Effector memory CD4-positive, alpha-beta T cell (primary cell): ENCODE results near the gene SMYD2.
"Not testable (repeated sequence)": the region's sequence is repeated elsewhere in the genome, so short reads cannot be mapped to it uniquely, and the experiment has no call there.

Experiments used
- DNase-seq, 3 donors: peaks; one replicate each; pipeline ENCODE4 v3.0.0-alpha.2; 2020
- H3K27ac ChIP-seq: 2 replicates; pipeline ENCODE4 v1.7.0; 2013; ENCODE audit warnings: mild to moderate bottlenecking, low read length, moderate library complexity; ENCODE audit not compliant: insufficient read depth, poor library complexity, severe bottlenecking
- H3K27me3 ChIP-seq: replicated peaks from 2 replicates; pipeline ENCODE4 v1.7.0; 2013; ENCODE audit warnings: mild to moderate bottlenecking, low read length; ENCODE audit not compliant: insufficient read depth, control insufficient read depth, poor library complexity, severe bottlenecking
- H3K36me3 ChIP-seq: 2 replicates; pipeline ENCODE4 v1.7.0; 2013; ENCODE audit warnings: mild to moderate bottlenecking, low read length, moderate library complexity; ENCODE audit not compliant: control insufficient read depth, insufficient read depth
- H3K4me1 ChIP-seq: 2 replicates; pipeline ENCODE4 v1.7.0; 2013; ENCODE audit warnings: low read length, mild to moderate bottlenecking; ENCODE audit not compliant: control insufficient read depth, insufficient read depth, poor library complexity, severe bottlenecking
- H3K4me3 ChIP-seq: 2 replicates; pipeline ENCODE4 v1.7.0; 2013; ENCODE audit warnings: low read length, low read depth, mild to moderate bottlenecking; ENCODE audit not compliant: insufficient read depth, poor library complexity, severe bottlenecking
- H3K9me3 ChIP-seq: 2 replicates; pipeline ENCODE4 v1.7.0; 2013; ENCODE audit warnings: mild to moderate bottlenecking, low read length, moderate library complexity; ENCODE audit not compliant: control insufficient read depth

The SMYD2 gene

DNA sequence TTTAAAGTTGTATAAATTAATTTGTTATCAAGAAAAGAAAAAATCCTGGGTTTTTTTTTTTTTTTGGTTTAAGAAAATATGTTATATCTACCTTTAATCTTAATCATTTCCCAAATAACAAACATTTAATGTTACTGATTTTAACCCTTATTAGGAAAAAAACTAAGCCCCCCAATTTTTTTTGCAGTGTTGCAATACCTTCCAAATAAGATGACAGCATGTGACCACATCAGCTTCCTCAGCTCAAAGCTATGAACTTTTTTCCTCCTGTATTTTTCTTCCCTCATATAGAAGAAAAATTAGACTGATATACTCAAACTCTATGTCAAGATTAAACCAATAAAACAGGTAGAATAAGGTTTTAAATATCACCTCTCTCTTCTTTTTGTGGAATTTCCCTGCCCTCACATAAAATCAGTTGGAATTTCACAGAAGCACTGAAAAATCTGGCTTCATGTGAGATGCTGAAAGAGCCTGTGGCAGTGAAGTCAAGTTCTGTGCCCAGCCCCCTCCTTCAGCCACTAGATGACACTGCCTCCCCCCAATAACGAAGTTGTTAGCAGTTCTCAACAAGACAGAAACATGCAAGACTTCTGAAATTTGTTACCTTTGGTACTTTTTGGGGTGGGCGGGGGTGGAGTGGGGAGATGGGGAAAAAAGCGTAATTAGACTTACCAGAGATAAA is 9.6 kb upstream of the SMYD2 start:
- no peaks in the 10 kb centered on the region for H3K27me3 ChIP-seq
- DNase-seq = no peak

DNA sequence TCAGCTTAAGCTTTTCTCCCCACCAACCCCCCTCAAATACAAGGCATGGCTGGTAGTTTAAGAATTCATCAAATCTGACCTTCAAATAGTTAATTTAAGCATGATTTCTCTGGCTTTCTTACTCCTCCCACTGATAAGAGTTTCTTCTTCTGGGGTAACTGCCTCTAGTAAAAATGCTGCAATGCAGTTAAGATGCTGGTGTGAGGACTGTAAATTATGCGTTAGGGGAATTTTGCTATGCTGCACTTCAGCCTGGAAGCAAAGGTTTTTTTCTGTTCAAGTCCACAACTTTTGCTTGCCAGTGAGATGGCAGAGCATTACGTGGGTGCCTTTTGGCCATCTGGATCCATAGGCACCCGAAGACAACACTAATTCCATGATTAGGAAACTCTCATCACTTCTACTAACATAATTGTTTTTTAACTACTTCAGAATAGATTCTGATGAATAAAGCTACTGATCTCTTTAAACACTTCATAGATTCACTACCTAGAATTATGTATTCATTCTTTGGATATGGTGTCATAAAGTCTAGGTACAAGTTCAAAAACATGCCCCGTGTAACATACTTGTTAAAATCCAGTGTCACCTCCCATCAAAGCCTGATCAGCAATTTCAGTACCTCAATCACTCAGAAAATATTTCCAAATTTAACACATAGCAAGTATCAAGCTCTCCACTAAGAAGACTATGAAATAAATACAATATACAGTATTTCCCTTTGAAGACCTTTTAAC is 8.8 kb upstream of the SMYD2 start:
- Histone ChIP-seq H3K9me3 (no peaks in the 10 kb centered on the region), H3K36me3 (no peaks in the 10 kb centered on the region), H3K4me1 (no peaks in the 10 kb centered on the region), H3K4me3 (no peak overlapping the region), H3K27me3 (no peaks in the 10 kb centered on the region), H3K27ac (no peak overlapping the region)
- no peak for DNase-seq

More for the DNA sequence above, 9.6 kb upstream of the SMYD2 start:
- Histone ChIP-seq H3K27ac (no peak overlapping the region), H3K9me3 (no peaks in the 10 kb centered on the region), H3K36me3 (no peaks in the 10 kb centered on the region), H3K4me3 (no peak overlapping the region), H3K4me1 (no peaks in the 10 kb centered on the region)

DNA sequence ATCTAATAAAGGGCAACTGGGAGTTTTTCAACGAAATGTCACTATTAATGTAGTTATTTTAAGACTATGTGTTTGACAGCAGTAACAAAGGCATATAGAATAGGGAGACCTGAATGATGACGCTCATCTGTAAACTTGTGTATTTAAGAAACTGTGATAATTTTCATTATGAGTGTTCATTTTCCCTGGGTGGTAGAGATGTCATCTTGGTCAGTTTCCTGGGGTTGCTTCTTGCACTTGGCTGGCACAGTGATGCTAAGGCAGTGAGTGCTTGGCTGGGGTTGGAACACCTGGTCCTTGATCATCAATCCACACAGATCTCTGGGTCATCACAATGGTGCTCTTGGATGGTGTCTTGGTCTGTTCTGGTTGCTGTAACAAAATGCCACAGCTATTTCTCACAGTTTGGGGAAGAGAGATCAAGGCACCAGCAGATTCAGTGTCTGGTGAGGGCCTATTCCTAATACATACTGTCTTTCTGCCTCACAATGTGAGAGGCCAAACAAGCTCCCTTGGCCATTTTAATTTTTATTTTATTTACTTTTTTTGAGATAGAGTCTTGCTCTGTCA is 7.9 kb upstream of the SMYD2 start:
- no peaks in the 10 kb centered on the region for H3K9me3 ChIP-seq
- H3K27me3 ChIP-seq = no peaks in the 10 kb centered on the region

DNA sequence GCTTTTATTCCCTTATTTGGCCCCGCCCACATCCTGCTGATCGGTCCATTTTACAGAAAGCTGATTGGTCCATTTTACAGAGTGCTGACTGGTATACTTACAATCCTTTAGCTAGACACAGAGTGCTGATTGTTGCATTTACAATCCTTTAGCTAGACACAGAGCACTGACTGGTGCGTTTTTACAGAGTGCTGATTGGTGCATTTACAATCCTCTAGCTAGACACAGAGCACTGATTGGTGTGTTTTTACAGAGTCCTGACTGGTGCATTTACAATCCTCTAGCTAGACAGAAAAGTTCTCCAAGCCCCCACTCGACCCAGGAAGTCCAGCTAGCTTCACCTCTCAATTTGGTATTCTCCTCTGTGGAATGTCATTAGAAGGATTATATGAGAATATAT is 5.3 kb upstream of the SMYD2 start:
- H3K27me3 ChIP-seq, H3K4me1 ChIP-seq, H3K4me3 ChIP-seq, H3K27ac ChIP-seq, H3K36me3 ChIP-seq, H3K9me3 ChIP-seq, DNase-seq: not testable (repeated sequence)

More for the DNA sequence above, 7.9 kb upstream of the SMYD2 start:
- Histone ChIP-seq H3K27ac (no peak overlapping the region), H3K36me3 (no peaks in the 10 kb centered on the region), H3K4me1 (no peaks in the 10 kb centered on the region), H3K4me3 (no peak overlapping the region)
- DNase-seq = no peak

DNA sequence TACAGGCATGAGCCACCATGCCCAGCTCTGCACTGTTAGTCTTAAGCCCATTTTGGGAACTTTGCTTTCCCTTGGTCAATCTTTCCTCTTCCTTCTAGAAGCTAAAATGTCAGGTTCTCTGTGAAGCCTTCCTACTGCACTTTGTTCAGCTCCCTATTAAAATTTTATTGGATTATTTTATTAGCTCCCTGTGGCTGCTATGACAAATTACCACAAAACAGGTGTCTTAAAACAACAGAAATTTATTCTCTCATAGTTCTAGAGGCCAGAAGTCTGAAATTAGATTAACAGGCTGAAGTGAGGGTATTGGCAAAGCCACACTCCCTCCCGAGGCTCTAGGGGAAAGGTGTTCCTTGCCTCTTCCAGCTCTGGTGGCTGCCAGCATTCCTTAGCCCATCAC is 4.2 kb upstream of the SMYD2 start:
- Histone ChIP-seq H3K36me3 (no peaks in the 10 kb centered on the region), H3K27me3 (no peaks in the 10 kb centered on the region), H3K9me3 (no peaks in the 10 kb centered on the region), H3K4me1 (peaks cover 4% of the 10 kb centered on the region), H3K4me3 (no peak overlapping the region), H3K27ac (no peak overlapping the region)
- DNase-seq = no peak

DNA sequence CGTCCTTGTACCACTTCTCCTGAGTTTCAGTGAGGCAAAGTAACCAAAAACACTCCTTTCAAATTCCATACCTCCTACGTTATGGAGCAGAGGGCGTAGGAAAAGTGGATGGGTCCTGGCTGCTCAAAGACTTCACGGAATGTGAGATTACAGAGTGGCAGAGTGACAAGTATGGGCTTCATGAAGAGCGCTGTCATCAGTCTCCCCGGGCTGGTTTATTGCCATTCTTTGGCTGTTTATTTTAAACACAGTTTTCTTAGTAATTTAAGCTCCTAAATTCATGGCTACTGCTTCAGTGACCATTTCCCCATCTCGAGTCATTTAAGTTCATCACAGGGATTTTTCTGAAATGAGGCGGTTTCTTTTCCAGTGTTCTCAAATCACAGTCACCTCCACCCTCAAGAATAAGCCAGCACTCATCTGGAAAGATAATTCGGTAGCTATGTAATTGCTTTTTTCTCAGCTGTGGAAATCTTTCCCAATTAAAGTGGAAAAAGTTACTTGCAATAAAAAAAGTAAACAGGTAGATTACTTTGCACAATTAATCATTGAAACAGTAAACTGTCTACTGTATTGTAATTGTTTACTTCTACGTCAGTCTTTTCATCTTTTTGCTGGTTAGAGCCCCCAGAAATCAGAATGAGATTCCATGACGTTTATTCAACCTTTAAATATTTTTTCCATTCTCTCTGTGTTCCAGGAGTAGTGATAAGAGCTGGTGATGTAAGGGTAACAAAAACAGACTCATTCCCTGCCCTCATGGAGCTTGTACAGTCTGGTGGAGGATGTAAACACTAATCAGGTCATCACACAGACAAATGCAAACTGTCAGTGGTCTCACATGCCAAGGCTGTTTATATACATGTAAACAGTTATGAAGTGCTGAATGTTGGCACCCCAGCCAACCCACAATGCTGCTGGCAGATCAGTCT is 3.0 kb upstream of the SMYD2 start:
- Histone ChIP-seq H3K9me3 (no peaks in the 10 kb centered on the region), H3K4me3 (no peak overlapping the region), H3K27ac (no peak overlapping the region), H3K36me3 (no peaks in the 10 kb centered on the region), H3K27me3 (no peaks in the 10 kb centered on the region), H3K4me1 (peaks cover 10% of the 10 kb centered on the region)
- DNase-seq = no peak

DNA sequence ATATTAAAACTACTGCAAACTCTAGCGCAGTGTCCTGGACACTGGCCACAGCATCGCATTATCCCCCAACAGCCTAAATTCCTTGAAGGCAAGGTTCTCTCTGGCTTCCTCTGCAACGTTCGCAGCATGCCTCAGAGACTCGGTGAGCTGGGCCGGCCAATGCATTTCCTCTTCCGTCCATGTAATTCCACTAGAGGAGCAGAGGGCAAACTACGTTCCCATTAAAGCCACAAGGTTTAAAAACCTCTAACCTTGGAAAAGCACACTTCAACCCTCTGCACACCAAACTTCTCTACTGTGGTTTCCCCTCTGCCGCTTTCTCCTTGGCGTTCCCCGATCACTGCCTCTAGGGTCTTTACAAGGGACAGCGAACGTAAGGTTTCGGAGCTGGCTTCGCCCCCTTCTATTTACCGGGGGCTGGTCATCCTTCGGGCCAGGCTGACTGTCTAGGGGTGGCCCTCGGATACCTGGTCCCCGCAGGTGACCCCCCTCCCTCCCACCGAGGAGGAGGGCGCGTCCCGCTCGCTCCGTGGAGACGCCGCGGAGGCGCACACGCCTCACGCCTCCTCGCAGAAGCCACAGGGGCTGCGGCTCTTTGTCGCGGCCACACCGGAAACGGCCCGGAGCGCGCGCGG is 456 bp upstream of the SMYD2 start:
- Histone ChIP-seq H3K9me3 (no peaks in the 10 kb centered on the region), H3K27me3 (no peaks in the 10 kb centered on the region), H3K4me1 (peaks cover 12% of the 10 kb centered on the region), H3K27ac (peak overlapping the region; percentile 70), H3K4me3 (peak overlapping the region; percentile 59), H3K36me3 (no peaks in the 10 kb centered on the region)
- DNase-seq = no peak

DNA sequence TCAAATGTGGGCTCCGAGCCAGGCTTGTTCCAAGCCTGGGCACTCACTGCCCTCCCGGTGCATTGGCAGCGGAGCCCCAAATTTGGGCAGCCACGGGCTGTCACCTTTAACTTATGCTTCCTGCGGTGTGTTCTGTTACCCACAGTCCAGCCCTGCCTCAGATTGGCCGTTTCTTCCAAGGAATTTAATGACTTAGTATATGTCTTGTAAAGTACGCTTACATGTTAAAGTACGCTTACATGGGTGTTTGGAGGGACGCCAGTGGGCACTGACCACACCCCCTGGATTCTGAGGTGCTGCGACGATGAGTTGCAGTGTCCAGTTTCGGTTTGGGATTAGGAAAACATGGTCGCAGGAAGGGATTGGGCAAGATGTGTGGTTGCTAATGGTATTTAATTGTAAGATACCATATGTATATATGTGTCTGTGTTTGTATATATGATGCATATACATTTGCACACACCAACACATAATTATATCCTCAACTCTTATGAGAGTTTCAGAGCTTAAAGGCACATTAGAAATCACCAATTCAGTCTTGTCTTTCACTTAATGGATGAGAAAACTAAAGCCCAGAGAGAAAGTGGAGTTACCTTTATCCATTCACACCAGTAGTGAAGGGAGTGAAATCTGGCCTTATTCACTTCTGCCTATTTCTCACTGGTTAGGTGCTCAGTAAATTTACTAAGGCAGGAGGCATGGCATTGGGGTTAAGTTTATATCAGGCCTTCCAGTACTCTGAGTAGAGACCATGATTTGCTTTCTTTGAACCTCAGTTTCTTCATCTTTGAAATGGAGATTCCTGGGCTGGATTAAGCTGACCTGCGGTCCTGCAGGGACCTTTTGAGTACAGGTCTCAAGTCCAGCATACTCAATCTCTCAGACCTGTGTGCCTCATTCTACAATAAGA is 1.0 kb downstream of the SMYD2 start:
- no peaks in the 10 kb centered on the region for H3K9me3 ChIP-seq
- no peaks in the 10 kb centered on the region for H3K27me3 ChIP-seq
- H3K36me3 ChIP-seq = no peaks in the 10 kb centered on the region
- H3K27ac ChIP-seq = peak overlapping the region; percentile 28
- peak overlapping the region; percentile 74 for H3K4me3 ChIP-seq
- DNase-seq = no peak
- peaks cover 12% of the 10 kb centered on the region for H3K4me1 ChIP-seq
